Trophoblast cell (in vitro differentiated cells and primary cell): Measurements from ENCODE around the gene COX5A.

Source experiments
- DNase-seq, 2 donors: peaks; one replicate each; pipeline ENCODE4 v3.0.0-alpha.2; 2016
- H2AFZ ChIP-seq: 2 replicates; pipeline ENCODE4 v1.6.1; 2013; ENCODE audit warnings: low read length, moderate library complexity, mild to moderate bottlenecking; ENCODE audit not compliant: insufficient read depth, poor library complexity
- H2AK5ac ChIP-seq: 2 replicates; pipeline ENCODE4 v1.6.1; 2013; ENCODE audit warnings: mild to moderate bottlenecking, low read length
- H2BK120ac ChIP-seq: 2 replicates; pipeline ENCODE4 v1.6.1; 2013; ENCODE audit warnings: low read length, mild to moderate bottlenecking, moderate library complexity; ENCODE audit not compliant: insufficient read depth, poor library complexity
- H2BK12ac ChIP-seq: 2 replicates; pipeline ENCODE4 v1.6.1; 2013; ENCODE audit warnings: mild to moderate bottlenecking, low read length, moderate library complexity
- H2BK5ac ChIP-seq: 2 replicates; pipeline ENCODE4 v1.6.1; 2013; ENCODE audit warnings: low read length, low read depth, moderate library complexity, mild to moderate bottlenecking; ENCODE audit not compliant: poor library complexity
- H3K14ac ChIP-seq: 2 replicates; pipeline ENCODE4 v1.6.1; 2013; ENCODE audit warnings: mild to moderate bottlenecking, low read length
- H3K18ac ChIP-seq: 2 replicates; pipeline ENCODE4 v1.6.1; 2013; ENCODE audit warnings: mild to moderate bottlenecking, low read length
- H3K23ac ChIP-seq: 2 replicates; pipeline ENCODE4 v1.6.1; 2013; ENCODE audit warnings: low read length
- H3K27ac ChIP-seq: 2 replicates; pipeline ENCODE4 v1.5.1; 2013; ENCODE audit warnings: low read depth, mild to moderate bottlenecking, inconsistent platforms, low read length, moderate library complexity
- H3K27me3 ChIP-seq: 2 replicates; pipeline ENCODE4 v1.6.1; 2013; ENCODE audit warnings: inconsistent platforms, mild to moderate bottlenecking, low read length, moderate library complexity; ENCODE audit not compliant: insufficient read depth
- H3K36me3 ChIP-seq, 2 experiments: 1 replicate in 1 of 2; 2 replicates in 1 of 2; pipeline ENCODE4 v1.6.1; 2013; ENCODE audit warnings: low read length in 2 of 2, mild to moderate bottlenecking in 2 of 2, moderate library complexity in 1 of 2; ENCODE audit not compliant: insufficient read depth in 2 of 2, control insufficient read depth in 1 of 2
- H3K4ac ChIP-seq: 2 replicates; pipeline ENCODE4 v1.6.1; 2013; ENCODE audit warnings: low read depth, mild to moderate bottlenecking, low read length, moderate library complexity
- H3K4me1 ChIP-seq, 2 experiments: 1 replicate in 1 of 2; 2 replicates in 1 of 2; pipeline ENCODE4 v1.6.1; 2013; ENCODE audit warnings: low read length in 2 of 2, mild to moderate bottlenecking in 2 of 2, moderate library complexity in 1 of 2; ENCODE audit not compliant: insufficient read depth in 2 of 2, control insufficient read depth in 1 of 2
- H3K4me2 ChIP-seq: 2 replicates; pipeline ENCODE4 v1.6.1; 2013; ENCODE audit warnings: inconsistent platforms, mild to moderate bottlenecking, low read length, moderate library complexity
- H3K4me3 ChIP-seq: 2 replicates; pipeline ENCODE4 v1.5.1; 2013; ENCODE audit warnings: mild to moderate bottlenecking, low read depth, low read length, inconsistent platforms
- H3K79me1 ChIP-seq: one replicate; pipeline ENCODE4 v1.6.1; 2013; ENCODE audit warnings: low read length
- H3K79me2 ChIP-seq: 2 replicates; pipeline ENCODE4 v1.6.1; 2013; ENCODE audit warnings: low read length, mild to moderate bottlenecking; ENCODE audit not compliant: control insufficient read depth, insufficient read depth, poor library complexity
- H3K9ac ChIP-seq: 2 replicates; pipeline ENCODE4 v1.6.1; 2013; ENCODE audit warnings: mild to moderate bottlenecking, low read length
- H3K9me3 ChIP-seq: 2 replicates; pipeline ENCODE4 v1.6.1; 2013; ENCODE audit warnings: low read depth, mild to moderate bottlenecking, control low read depth, inconsistent platforms, low read length; ENCODE audit not compliant: insufficient read depth
- H4K12ac ChIP-seq: 2 replicates; pipeline ENCODE4 v1.6.1; 2013; ENCODE audit warnings: low read depth, mild to moderate bottlenecking, low read length, moderate library complexity
- H4K8ac ChIP-seq: 2 replicates; pipeline ENCODE4 v1.6.1; 2013; ENCODE audit warnings: low read depth, mild to moderate bottlenecking, low read length, moderate library complexity
- H4K91ac ChIP-seq: one replicate; pipeline ENCODE4 v1.6.1; 2013; ENCODE audit warnings: low read depth, mild to moderate bottlenecking, low read length, moderate library complexity
- WGBS: extraction: QIAGEN DNeasy Blood & Tissue Kit; methylation state at CpG from one replicate; pipeline ENCODE4 v1.1.7; 2013; ENCODE audit warnings: missing lambda C conversion rate; ENCODE audit not compliant: insufficient read length, insufficient coverage; ENCODE audit errors: extremely low coverage; 5-methylcytosine and 5-hydroxymethylcytosine counted together

The COX5A gene

DNA sequence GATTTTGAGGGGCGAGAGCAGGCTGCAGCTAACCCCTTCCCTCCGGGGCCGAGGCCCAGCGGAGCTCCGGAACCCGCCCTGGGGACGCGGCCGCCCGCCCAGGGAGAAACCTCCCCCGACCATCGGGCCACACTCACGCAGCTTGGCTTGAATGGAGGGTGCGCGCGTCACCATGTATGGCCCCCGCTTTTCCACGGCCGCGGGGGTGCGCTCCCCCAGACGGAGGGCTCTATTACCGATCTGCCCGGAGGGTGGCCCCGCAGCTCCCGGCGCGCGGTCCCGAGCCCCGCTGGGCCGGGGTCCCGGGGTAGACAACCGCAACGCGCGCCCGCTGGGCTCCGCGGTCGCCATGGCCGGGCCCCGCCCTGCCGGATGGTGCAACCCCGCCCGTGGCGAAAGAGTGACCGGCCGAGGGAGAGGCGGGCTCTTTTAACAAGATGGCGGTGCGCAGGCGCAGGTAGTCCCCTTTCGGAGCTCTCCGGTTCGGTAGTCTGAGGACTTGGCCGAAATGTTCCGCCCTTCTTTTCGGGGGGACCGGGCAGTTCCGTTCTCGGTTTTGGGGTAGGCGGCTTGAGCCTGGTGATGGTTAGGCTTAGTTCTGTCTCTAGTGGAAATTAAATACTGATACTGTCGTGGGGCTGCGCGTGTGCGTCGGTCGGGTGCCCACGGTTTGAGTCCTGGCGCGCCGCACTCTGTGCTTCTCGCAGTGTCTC, 31.3 kb downstream of the COX5A start, which contains the start of gene FAM219B:
Gene FAM219B (minus strand): TSS at position 402 of the 713 bp plus-strand sequence. CDS start 51 bp downstream, at position 351.
- peak within 1 kb of the TSS; percentile 93 for H3K9ac ChIP-seq
- H3K4ac ChIP-seq = peak within 1 kb of the TSS; percentile 91
- H3K4me3 ChIP-seq = peak within 1 kb of the TSS; percentile 91
- H3K18ac ChIP-seq = peak within 1 kb of the TSS; percentile 97
- peak within 1 kb of the TSS; percentile 98 for H2BK120ac ChIP-seq
- peak within 1 kb of the TSS; percentile 97 for H4K8ac ChIP-seq
- no peaks in the 10 kb centered on the region for H3K9me3 ChIP-seq
- H4K12ac ChIP-seq = peak within 1 kb of the TSS; percentile 66
- peak; percentile 91 to 96 for DNase-seq
- peaks cover 8 to 9% of the 10 kb centered on the region in 2 experiments for H3K4me1 ChIP-seq
- H3K27ac ChIP-seq = peak within 1 kb of the TSS; percentile 83
- H3K79me2 ChIP-seq = peaks cover 6% of the 10 kb centered on the region
- peak within 1 kb of the TSS; percentile 48 for H3K14ac ChIP-seq
- peak within 1 kb of the TSS; percentile 94 for H2AFZ ChIP-seq
- H3K27me3 ChIP-seq = no peaks in the 10 kb centered on the region
- H2AK5ac ChIP-seq = peak within 1 kb of the TSS; percentile 5
- H3K36me3 ChIP-seq = peaks cover 16 to 28% of the 10 kb centered on the region in 2 experiments
- peaks cover 12% of the 10 kb centered on the region for H3K79me1 ChIP-seq
- H2BK5ac ChIP-seq = peak within 1 kb of the TSS; percentile 65
- peak within 1 kb of the TSS; percentile 78 for H3K4me2 ChIP-seq
- no CpG with 5 or more reads among the region's 74 CpGs for WGBS
- H2BK12ac ChIP-seq = peak within 1 kb of the TSS; percentile 56
- peak within 1 kb of the TSS; percentile 86 for H4K91ac ChIP-seq
- no peak within 1 kb of the TSS for H3K23ac ChIP-seq

- H3K27ac ChIP-seq = peak overlapping the region; percentile 83
- H3K36me3 ChIP-seq = peaks cover 19 to 32% of the 10 kb centered on the region in 2 experiments
- H2AFZ ChIP-seq = peak overlapping the region; percentile 94
- WGBS = no CpG with 5 or more reads among the region's 20 CpGs
- peak; percentile 40 to 61 for DNase-seq
- H2AK5ac ChIP-seq = peak overlapping the region; percentile 5
- peak overlapping the region; percentile 48 for H3K14ac ChIP-seq
- peaks cover 12% of the 10 kb centered on the region for H3K79me1 ChIP-seq
- H3K27me3 ChIP-seq = no peaks in the 10 kb centered on the region
- H3K18ac ChIP-seq = peak overlapping the region; percentile 97
- peak overlapping the region; percentile 91 for H3K4ac ChIP-seq
- peak overlapping the region; percentile 93 for H3K9ac ChIP-seq
- peaks cover 6% of the 10 kb centered on the region for H3K79me2 ChIP-seq
- H3K4me3 ChIP-seq = peak overlapping the region; percentile 91
- peak overlapping the region; percentile 66 for H4K12ac ChIP-seq
- H4K91ac ChIP-seq = peak overlapping the region; percentile 86
- no peak overlapping the region for H3K23ac ChIP-seq
- peaks cover 8 to 12% of the 10 kb centered on the region in 2 experiments for H3K4me1 ChIP-seq
- peak overlapping the region; percentile 98 for H2BK120ac ChIP-seq
- H3K9me3 ChIP-seq = no peaks in the 10 kb centered on the region
- H2BK12ac ChIP-seq = peak overlapping the region; percentile 56
- peak overlapping the region; percentile 65 for H2BK5ac ChIP-seq
- H4K8ac ChIP-seq = peak overlapping the region; percentile 97
- H3K4me2 ChIP-seq = peak overlapping the region; percentile 78
These were observed 31.8 kb downstream of the COX5A start for GRCh38 chr15:74906067-74906449.

GRCh38 chr15:74904190-74904805, 33.6 kb downstream of the COX5A start:
- Histone ChIP-seq H4K91ac (no peak overlapping the region), H2AFZ (no peak overlapping the region), H4K8ac (no peak overlapping the region), H3K27ac (no peak overlapping the region), H2BK5ac (no peak overlapping the region), H3K79me1 (peaks cover 12% of the 10 kb centered on the region), H3K4me3 (no peak overlapping the region), H3K4me2 (no peak overlapping the region), H2AK5ac (no peak overlapping the region), H4K12ac (no peak overlapping the region), H3K18ac (peak overlapping the region; percentile 26), H3K9ac (no peak overlapping the region), H3K4ac (no peak overlapping the region), H3K14ac (no peak overlapping the region), H3K36me3 (peaks cover 29 to 44% of the 10 kb centered on the region in 2 experiments), H3K9me3 (no peaks in the 10 kb centered on the region), H3K79me2 (peaks cover 6% of the 10 kb centered on the region), H3K4me1 (peaks cover 8 to 12% of the 10 kb centered on the region in 2 experiments), H3K23ac (no peak overlapping the region), H2BK120ac (no peak overlapping the region), H2BK12ac (no peak overlapping the region), H3K27me3 (no peaks in the 10 kb centered on the region)
- WGBS = no CpG with 5 or more reads among the region's 7 CpGs
- no peak for DNase-seq

GRCh38 chr15:74903676-74904075, 34.2 kb downstream of the COX5A start:
- H2BK5ac ChIP-seq = no peak overlapping the region
- H3K4ac ChIP-seq = no peak overlapping the region
- no peak overlapping the region for H4K8ac ChIP-seq
- H4K12ac ChIP-seq = no peak overlapping the region
- no peak overlapping the region for H3K9ac ChIP-seq
- H3K23ac ChIP-seq = no peak overlapping the region
- H3K4me2 ChIP-seq = no peak overlapping the region
- no peak overlapping the region for H2AK5ac ChIP-seq
- no peak for DNase-seq
- H3K79me2 ChIP-seq = peaks cover 6% of the 10 kb centered on the region
- no peak overlapping the region for H3K18ac ChIP-seq
- H3K9me3 ChIP-seq = no peaks in the 10 kb centered on the region
- H3K27ac ChIP-seq = no peak overlapping the region
- no peak overlapping the region for H3K4me3 ChIP-seq
- H3K4me1 ChIP-seq = peaks cover 8 to 12% of the 10 kb centered on the region in 2 experiments
- no peaks in the 10 kb centered on the region for H3K27me3 ChIP-seq
- H2BK120ac ChIP-seq = no peak overlapping the region
- no peak overlapping the region for H2AFZ ChIP-seq
- peaks cover 12% of the 10 kb centered on the region for H3K79me1 ChIP-seq
- no CpG with 5 or more reads among the region's 1 CpG for WGBS
- no peak overlapping the region for H4K91ac ChIP-seq
- peaks cover 30 to 49% of the 10 kb centered on the region in 2 experiments for H3K36me3 ChIP-seq
- no peak overlapping the region for H3K14ac ChIP-seq
- no peak overlapping the region for H2BK12ac ChIP-seq
